ENCODE measurements around the gene ITGAE. TPM values are rescaled to one million over a fixed set of nuclear protein-coding genes. Genes with fewer than 3 reads are reported as not detected.
A peak's percentile ranks its signal among the peaks of the same experiment; 100 is the strongest.

Gene ITGAE
- total and polyA plus RNA-seq, 8 donors, result 21.0 to 46.1 (median 41.0) TPM

- H3K4me3 ChIP-seq, result peak overlapping the region; percentile 98 to 99
- no peak for TF ChIP-seq CTCF (IDR thresholded peaks at IDR 0.05)
- DNase-seq (no peak), ATAC-seq (no peak)
- no peaks in the 10 kb centered on the region for H3K27me3 ChIP-seq
- peaks cover 0 to 8% of the 10 kb centered on the region in 2 donors for H3K36me3 ChIP-seq
- no peak overlapping the region for H3K27ac ChIP-seq
- intact Hi-C loops (cut with DNase I), result no loop called here
- peaks cover 26 to 40% of the 10 kb centered on the region in 2 donors for H3K4me1 ChIP-seq
- no peaks in the 10 kb centered on the region for H3K9me3 ChIP-seq
Observed at GRCh38 chr17:3669548-3669947, 131.4 kb downstream of the ITGAE start.

DNA sequence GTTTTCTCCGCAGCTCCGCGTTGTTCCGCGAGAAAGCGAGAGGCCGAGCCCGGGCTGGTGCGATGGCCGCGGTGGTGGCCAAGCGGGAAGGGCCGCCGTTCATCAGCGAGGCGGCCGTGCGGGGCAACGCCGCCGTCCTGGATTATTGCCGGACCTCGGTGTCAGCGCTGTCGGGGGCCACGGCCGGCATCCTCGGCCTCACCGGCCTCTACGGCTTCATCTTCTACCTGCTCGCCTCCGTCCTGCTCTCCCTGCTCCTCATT is 132.0 kb downstream of the ITGAE start:
- ATAC-seq, result no peak
- no peak for TF ChIP-seq CTCF (IDR thresholded peaks at IDR 0.05)
- H3K9me3 ChIP-seq, result no peaks in the 10 kb centered on the region
- peaks cover 0 to 13% of the 10 kb centered on the region in 2 donors for H3K36me3 ChIP-seq
- H3K27me3 ChIP-seq, result no peaks in the 10 kb centered on the region
- intact Hi-C loops (cut with DNase I), result no loop called here
- peaks cover 26 to 40% of the 10 kb centered on the region in 2 donors for H3K4me1 ChIP-seq
- peak overlapping the region; percentile 98 to 99 for H3K4me3 ChIP-seq
- DNase-seq, result no peak
- peak overlapping the region; percentile 97 to 98 for H3K27ac ChIP-seq

DNA sequence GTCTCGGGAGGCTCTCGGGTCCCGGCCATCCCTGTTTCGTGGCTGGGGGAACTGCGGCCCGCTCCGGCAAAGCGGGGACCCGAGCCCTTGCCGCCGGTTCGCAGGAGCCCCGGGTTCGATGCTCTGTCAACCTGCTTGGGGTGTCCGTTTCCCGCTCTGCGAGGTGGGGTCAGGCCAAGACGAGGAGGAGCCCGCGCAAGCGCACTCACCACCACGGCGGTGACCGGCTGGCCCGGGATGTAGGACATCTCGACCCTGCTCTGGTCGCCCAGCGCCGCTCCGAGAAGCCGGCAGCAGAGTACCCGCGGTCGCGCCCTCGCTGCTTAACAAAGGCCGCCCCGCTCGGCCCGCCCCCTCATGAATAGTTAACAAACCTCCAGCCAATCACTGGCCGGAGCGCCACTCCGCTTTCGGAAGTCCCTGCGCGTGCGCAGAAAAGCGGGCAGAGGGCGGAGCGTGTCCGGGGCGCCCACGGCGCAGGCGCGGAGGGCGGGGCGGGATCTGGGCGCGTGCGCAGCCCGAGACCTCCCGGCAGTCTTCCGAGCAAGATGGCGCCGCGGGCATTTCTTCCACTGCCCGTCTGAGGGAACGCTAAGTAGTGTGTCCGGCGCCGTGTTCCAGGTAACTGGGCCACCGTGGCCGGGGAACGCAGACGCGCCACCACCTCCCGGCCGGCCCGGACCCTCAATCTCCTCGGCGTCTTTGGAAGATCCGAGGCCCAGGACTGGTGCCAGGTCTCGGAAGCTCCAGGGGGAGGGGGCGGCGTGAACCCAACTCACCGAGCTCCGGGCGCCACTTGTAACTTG is 132.5 kb downstream of the ITGAE start, which contains the start of the genes EMC6 and TAX1BP3:
Gene EMC6, plus strand, starts transcription at position 534 of the 806 bp plus-strand sequence. CDS start 335 bp downstream, outside the sequence.
Gene TAX1BP3, minus strand, starts transcription at position 300 of the 806 bp plus-strand sequence. Its CDS starts 52 bp downstream, at position 248.
- DNase-seq (peak; percentile 98 to 100 (median 99)), ATAC-seq (peak; percentile 95)
- Histone ChIP-seq H3K9me3 (no peaks in the 10 kb centered on the region), H3K4me3 (peak within 1 kb of the TSS; percentile 98 to 99), H3K27me3 (no peaks in the 10 kb centered on the region), H3K4me1 (peaks cover 26 to 40% of the 10 kb centered on the region in 2 donors), H3K36me3 (peaks cover 0 to 19% of the 10 kb centered on the region in 2 donors), H3K27ac (peak within 1 kb of the TSS; percentile 97 to 98)
- intact Hi-C loops (cut with DNase I), result no loop called here
- no peak for TF ChIP-seq CTCF (IDR thresholded peaks at IDR 0.05)

DNA sequence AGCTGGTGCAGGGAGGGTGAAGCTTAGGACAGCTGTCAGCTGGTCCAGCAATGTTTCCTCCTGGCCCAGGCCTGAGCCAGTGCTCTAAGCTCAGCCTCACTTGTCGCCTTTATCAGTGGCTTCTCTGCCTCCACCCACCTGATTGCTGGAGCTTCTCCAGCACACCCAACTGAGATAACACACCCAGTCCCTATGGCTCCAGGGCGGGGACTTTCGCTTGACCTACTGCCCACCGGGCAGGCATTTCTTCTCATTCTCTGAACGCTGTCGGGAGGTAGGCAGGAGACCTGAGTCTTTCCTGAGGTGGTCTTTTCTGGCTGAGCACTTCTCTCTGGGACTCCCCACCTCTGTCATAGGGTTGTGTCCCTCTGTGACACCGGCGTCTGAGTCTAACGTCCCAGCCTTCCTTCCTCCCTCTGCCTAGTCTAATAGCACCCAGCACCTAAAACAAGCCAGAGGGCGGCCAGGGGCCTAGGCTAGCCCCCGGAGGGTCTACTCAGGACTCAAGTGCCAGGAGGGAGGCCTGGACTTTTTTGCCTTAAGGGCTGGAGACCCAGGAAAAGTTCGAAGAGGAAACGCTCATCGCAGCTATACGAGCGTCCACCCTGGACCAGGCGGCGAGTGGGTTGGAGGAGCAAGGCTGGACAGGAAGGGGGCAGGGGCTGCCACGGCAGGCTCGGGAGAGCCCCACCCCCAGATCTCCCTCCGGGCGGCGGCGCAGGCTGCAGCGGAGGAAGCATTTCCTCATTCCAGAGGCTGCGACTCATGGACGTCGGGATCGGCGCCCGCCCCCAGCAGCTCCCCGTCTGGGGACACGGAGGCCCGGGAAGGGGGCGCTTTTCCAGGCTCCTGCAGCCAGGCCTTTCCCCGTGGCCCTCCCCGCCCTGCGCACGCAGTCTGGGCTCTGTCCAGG is 133.4 kb downstream of the ITGAE start:
- Histone ChIP-seq H3K4me3 (peak overlapping the region; percentile 98 to 99), H3K27me3 (no peaks in the 10 kb centered on the region), H3K9me3 (no peaks in the 10 kb centered on the region), H3K27ac (peak overlapping the region; percentile 97 to 98), H3K36me3 (peaks cover 0 to 27% of the 10 kb centered on the region in 2 donors), H3K4me1 (peaks cover 26 to 40% of the 10 kb centered on the region in 2 donors)
- TF ChIP-seq CTCF (IDR thresholded peaks at IDR 0.05), result no peak
- DNase-seq (peak; percentile 85 to 96 (median 92)), ATAC-seq (peak; percentile 88)
- intact Hi-C loops (cut with DNase I), result no loop called here

DNA sequence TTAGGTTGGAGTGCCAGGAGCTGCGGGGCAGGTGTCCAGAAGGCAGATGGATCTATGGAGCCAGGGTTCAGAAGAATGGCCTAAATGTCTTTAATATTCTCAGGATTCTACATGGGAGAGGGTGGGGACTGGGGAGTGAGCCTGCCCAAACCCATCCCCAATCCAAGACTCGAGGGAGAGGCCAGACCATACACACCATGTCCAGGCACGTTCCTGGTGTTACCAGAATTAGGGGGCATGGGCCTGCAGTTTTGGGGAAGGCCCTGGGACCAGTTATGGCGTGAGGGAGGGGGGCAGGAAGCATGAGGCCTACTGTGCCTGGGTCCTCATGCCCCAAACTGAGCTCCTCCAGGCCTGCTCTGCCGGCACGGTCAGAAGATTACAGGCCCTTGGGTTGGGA is 134.5 kb downstream of the ITGAE start:
- no peak overlapping the region for H3K27ac ChIP-seq
- intact Hi-C loops (cut with DNase I), result no loop called here
- peak overlapping the region in 1 of 2 donors; percentile 98 for H3K4me3 ChIP-seq

More for the DNA sequence above, 134.5 kb downstream of the ITGAE start:
- Histone ChIP-seq H3K27me3 (no peaks in the 10 kb centered on the region), H3K36me3 (peaks cover 0 to 37% of the 10 kb centered on the region in 2 donors), H3K4me1 (peaks cover 26 to 40% of the 10 kb centered on the region in 2 donors), H3K9me3 (no peaks in the 10 kb centered on the region)
- DNase-seq, result no peak
- ATAC-seq, result no peak
- TF ChIP-seq CTCF (IDR thresholded peaks at IDR 0.05), result no peak
